Limb (tissue), 2 donors: ENCODE measurements around the gene PPIP5K2.
"Not testable (repeated sequence)": the region's sequence is repeated elsewhere in the genome, so short reads cannot be mapped to it uniquely, and the experiment has no call there.

Source experiments
- DNase-seq, 2 donors: peaks; one replicate each; pipeline ENCODE4 v3.0.0-alpha.2; 2016; ENCODE audit errors: extremely low spot score in 2 of 2

Gene PPIP5K2

GRCh38 chr5:103120607-103121200 lies 603 bp downstream of the PPIP5K2 start:
- no peak for DNase-seq

- DNase-seq, result no peak
Observed at GRCh38 chr5:103122242-103122641, 2.1 kb downstream of the PPIP5K2 start.

GRCh38 chr5:103126557-103126956 lies 6.5 kb downstream of the PPIP5K2 start:
- DNase-seq, result no peak

GRCh38 chr5:103127292-103127817 lies 7.3 kb downstream of the PPIP5K2 start:
- DNase-seq, result no peak

DNA sequence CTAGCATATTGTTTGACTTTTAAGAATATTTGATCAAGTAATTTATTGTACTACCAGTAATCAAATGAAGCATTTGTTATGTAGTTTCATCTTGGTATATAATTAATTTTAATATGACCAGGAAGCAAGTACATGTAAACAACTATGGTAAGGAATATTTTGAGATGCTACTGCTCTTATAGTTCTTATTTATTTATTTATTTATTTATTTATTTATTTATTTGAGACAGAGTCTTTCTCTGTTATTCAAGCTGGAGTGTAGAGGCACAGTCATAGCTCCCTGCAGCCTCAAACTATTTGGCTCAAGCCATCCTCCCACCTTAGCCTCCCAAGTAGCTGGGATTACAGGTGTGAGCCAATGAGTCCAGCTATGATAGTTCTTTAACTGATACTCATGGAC lies 8.1 kb downstream of the PPIP5K2 start:
- DNase-seq, result no peak

- no peak for DNase-seq
Observed at GRCh38 chr5:103132684-103133083, 12.6 kb downstream of the PPIP5K2 start.

DNA sequence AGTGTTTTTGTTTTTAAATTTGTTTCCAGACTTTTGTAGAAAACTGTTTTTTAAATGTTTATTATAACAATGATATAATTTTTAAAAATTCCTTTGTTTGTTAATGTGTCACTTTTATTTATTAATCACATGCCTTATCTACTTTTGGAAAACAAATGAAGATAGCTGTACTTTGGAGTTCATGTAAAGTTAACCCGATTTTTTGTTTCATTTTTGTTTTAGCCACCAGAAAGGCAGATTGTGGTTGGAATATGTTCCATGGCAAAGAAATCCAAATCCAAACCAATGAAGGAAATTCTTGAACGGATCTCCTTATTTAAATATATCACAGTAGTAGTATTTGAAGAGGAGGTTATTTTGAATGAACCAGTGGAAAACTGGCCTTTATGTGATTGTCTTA lies 13.1 kb downstream of the PPIP5K2 start:
- no peak for DNase-seq

- DNase-seq, result no peak
Observed at GRCh38 chr5:103135461-103135860, 15.4 kb downstream of the PPIP5K2 start.

DNA sequence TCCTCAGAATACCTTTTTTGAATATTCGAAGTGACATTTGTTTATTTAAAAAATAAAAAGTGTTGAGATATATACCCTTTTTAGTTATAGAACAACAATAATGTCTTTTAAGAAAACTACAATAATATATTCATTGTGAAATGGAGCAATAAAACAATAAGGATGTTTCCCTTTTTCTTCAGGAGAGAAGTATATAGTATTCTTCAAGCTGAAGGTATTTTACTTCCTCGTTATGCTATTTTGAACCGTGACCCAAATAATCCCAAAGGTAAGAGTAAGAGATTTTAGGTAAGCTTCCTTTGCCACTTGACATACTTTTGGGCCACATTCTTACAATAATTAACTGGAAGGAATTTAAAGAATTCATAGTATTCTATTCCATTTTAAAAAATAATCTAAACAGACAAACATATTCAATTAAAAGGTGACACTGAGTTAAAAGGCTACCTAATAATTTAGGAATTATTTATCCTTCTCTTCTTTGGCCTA lies 18.1 kb downstream of the PPIP5K2 start:
- no peak for DNase-seq

GRCh38 chr5:103139264-103139865 lies 19.3 kb downstream of the PPIP5K2 start:
- DNase-seq, result peak; percentile 57 to 75

DNA sequence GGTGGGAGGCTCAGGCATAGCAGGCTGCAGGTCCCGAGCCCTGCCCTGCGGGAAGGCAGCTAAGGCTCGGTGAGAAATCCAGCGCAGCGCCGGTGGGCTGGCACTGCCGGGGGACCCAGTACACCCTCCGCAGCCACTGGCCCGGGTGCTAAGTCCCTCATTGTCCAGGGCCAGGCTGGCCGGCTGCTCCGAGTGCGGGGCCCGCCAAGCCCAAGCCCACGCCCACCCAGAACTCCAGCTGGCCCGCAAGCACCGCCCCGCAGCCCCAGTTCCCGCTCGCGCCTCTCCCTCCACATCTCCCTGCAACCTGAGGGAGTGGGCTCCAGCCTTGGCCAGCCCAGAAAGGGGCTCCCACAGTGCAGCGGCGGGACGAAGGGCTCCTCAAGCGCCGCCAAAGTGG lies 22.0 kb downstream of the PPIP5K2 start:
- not testable (repeated sequence) for DNase-seq

DNA sequence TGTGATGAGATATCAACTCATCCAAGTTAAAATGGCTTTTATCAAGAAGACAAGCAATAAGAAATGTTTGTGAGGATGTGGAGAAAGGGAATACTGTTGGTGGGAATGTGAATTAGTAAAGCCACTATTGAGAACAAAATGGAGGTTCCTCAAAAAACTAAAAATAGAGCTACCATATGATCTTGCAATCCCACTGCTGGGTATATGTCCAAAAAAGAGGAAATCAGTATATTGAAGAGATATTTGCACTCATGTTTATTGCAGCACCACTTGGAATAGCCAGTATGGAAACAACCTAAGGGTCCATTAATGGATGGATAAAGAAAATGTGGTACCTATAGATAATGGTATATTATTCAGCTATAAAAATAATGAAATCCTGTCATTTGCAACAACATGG lies 25.1 kb downstream of the PPIP5K2 start:
- no peak for DNase-seq

GRCh38 chr5:103148213-103148612 lies 28.1 kb downstream of the PPIP5K2 start:
- no peak for DNase-seq

GRCh38 chr5:103151156-103151555 lies 31.1 kb downstream of the PPIP5K2 start:
- no peak for DNase-seq

GRCh38 chr5:103166706-103167105 lies 46.6 kb downstream of the PPIP5K2 start:
- no peak for DNase-seq

GRCh38 chr5:103174147-103174546 lies 54.0 kb downstream of the PPIP5K2 start:
- no peak for DNase-seq

GRCh38 chr5:103177543-103177942 lies 57.4 kb downstream of the PPIP5K2 start:
- no peak for DNase-seq

DNA sequence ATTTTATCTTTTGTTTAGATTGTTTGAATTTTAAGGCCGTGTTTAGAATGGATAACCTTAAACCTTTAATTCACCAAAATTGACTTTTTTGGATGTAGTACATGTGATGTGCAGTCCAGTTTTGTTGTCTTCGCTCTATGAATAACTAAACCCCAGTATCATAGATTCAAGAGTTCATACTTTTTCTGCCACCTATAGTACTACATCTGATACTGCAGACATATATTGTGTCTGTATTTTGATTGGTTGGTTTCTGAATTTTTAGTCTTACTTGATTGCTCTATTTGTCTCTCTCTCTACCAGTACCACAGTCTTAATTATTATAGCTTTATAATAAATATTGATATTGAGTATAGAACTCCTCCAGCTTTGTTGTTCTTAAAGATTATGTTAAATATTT lies 58.1 kb downstream of the PPIP5K2 start:
- no peak for DNase-seq

- DNase-seq, result no peak
Observed at GRCh38 chr5:103186152-103186551, 66.1 kb downstream of the PPIP5K2 start.

GRCh38 chr5:103188436-103188835 lies 68.3 kb downstream of the PPIP5K2 start:
- no peak for DNase-seq

DNA sequence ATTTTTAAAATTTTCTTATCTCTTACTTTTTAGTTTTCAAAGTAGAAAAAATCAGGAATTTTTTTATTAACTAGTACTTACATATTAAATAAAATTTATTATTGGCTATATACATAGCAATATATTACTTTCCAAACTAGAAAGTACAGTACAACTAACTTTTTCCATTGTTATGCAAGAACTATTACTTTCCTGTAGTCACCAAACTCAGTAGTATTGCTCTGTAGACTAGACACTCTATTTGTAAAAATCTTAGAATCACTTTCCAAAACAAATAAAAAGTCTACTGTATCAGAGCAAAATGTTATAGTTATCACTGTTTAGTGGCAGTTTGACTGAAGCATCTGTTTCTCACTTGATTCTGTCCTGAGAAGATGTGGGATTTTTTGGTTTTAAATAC lies 83.1 kb downstream of the PPIP5K2 start:
- DNase-seq, result no peak

DNA sequence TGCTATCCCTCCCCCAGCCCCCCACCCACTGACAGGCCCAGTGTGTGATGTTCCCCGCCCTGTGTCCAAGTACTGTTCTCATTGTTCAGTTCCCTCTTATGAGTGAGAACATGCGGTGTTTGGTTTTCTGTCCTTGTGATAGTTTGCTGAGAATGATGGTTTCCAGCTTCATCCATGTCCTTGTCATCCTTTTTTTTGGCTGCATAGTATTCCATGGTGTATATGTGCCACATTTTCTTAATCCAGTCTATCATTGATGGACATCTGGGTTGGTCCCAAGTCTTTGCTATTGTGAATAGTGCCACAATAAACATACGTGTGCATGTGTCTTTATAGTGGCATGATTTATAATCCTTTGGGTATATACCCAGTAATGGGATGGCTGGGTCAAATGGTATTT lies 84.9 kb downstream of the PPIP5K2 start:
- not testable (repeated sequence) for DNase-seq

GRCh38 chr5:103205991-103206700 lies 86.0 kb downstream of the PPIP5K2 start:
- no peak for DNase-seq
